NK-92 (cell line): Measurements from ENCODE around the gene CCR3.
"Not testable (repeated sequence)": the region's sequence is repeated elsewhere in the genome, so short reads cannot be mapped to it uniquely, and the experiment has no call there.

ENCODE experiments used
- DNase-seq: peaks from one replicate; lab custom pipeline; 2025; ENCODE audit not compliant: unreplicated experiment; lab: John Stamatoyannopoulos, UW

CCR3 gene

GRCh38 chr3:46242120-46242519 is at the start of gene CCR3:
Gene CCR3 (plus strand): TSS chr3:46242460. CDS start chr3:46265159, 22,699 bp downstream.
- DNase-seq, result no peak

DNA sequence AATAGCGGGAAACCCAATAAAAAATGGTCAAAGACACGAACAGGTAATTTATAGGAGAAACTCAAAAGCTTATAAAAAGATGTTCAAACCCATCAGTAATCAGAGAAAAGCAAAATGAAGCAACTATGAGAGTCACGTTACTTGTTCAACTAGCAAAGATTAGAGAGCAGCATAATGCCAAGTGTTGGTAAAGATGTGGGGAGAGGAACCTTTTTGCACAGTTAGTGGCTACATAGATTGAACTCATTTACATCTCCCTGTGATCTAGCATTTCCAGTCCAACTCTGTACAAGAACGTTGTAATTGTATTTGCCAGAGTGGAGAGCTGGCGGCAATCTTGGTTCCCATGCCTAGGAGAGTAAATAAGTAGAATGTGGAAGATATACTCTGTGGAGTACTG is 49.3 kb upstream of the CCR3 start:
- DNase-seq, result no peak

- no peak for DNase-seq
These were observed 48.8 kb upstream of the CCR3 start for GRCh38 chr3:46193436-46193835.

GRCh38 chr3:46194868-46195553 is 47.2 kb upstream of the CCR3 start:
- no peak for DNase-seq

- no peak for DNase-seq
These were observed 45.9 kb upstream of the CCR3 start for GRCh38 chr3:46196261-46196957.

DNA sequence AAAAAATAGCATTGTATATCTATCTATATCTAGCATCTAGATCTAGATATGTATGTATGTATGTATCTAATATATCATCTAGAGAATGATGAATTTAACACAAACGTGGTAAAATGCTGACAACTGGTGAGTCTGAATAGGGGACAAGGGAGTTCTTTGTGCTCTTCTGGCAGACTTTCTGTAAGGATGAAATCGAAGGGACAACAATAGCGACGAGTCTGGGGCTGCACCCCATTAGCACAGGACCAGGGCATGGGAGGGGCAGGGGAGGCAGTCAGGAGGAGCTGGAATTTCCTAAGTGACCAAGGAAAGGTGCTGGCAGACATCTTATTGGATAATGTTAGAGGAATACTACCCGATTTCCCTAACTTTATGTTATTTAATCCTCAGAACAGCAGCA is 42.0 kb upstream of the CCR3 start:
- no peak for DNase-seq

- no peak for DNase-seq
These were observed 41.5 kb upstream of the CCR3 start for GRCh38 chr3:46200790-46201189.

GRCh38 chr3:46202535-46202934 is 39.7 kb upstream of the CCR3 start:
- DNase-seq, result no peak

DNA sequence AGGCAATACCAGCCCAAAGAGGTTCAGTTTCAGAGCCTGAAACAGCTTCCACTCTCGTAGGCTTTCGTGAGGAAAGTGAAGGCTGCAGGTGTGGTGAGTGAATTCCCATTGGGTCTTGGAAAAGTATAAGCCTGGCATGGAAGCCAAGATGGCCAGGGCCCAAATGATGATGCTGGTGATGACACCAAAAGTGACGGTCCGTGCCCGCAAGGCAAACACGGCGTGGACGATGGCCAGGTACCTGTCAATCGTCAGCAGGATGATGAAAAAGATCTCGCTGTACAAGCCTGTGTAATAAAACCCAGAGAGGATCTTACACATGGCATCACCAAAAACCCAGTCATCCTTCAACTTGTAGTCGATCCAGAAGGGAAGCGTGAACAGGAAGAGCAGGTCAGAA is 38.6 kb upstream of the CCR3 start:
- no peak for DNase-seq

GRCh38 chr3:46205286-46205960 is 36.8 kb upstream of the CCR3 start:
- no peak for DNase-seq

GRCh38 chr3:46206282-46207015 is 35.8 kb upstream of the CCR3 start:
- no peak for DNase-seq

DNA sequence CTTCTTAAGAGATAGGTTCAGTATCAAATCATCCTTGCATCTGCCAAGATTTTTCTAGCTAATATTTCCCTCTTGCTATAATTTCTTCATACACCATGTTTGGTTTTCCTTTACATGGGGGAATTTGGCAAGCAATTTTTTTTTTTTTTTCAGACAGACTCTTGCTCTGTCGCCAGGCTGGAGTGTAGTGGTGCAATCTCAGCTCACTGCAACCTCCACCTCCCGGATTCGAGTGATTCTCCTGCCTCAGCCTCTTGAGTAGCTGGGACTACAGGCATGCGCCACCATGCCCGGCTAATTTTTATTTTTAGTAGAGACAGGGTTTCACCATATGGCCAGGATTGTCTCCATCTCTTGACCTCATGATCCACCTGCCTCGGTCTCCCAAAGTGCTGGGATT is 34.7 kb upstream of the CCR3 start:
- DNase-seq, result not testable (repeated sequence)

- DNase-seq, result no peak
These were observed 34.0 kb upstream of the CCR3 start, which contains the start of gene CCR1 for GRCh38 chr3:46208167-46208704. Gene CCR1 (minus strand): TSS chr3:46208313. CDS start chr3:46204313, 4,000 bp downstream.

GRCh38 chr3:46209053-46209452 is 33.2 kb upstream of the CCR3 start:
- DNase-seq, result no peak

- no peak for DNase-seq
These were observed 32.4 kb upstream of the CCR3 start for GRCh38 chr3:46209746-46210470.

- no peak for DNase-seq
These were observed 30.2 kb upstream of the CCR3 start for GRCh38 chr3:46212101-46212500.

DNA sequence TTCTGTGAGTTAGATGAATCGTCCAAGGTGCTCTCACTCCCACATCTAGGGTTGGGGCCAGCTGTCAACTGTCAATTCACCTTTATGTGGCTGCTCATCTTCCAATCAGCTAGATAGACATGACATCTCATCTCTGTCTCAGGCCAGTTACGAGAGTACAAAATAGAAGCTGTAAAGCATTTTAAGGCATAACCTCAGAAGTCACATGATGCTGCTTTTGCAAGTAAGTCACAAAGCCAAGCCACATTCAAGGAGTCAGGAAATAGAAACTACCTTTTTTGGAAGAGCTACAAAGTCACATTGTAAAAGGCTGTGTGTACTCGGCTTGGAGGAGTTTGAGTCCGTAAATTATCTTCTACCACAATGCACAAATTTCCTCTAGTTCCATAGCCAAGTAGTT is 29.1 kb upstream of the CCR3 start:
- DNase-seq, result no peak

- DNase-seq, result no peak
These were observed 27.4 kb upstream of the CCR3 start for GRCh38 chr3:46214751-46215352.

DNA sequence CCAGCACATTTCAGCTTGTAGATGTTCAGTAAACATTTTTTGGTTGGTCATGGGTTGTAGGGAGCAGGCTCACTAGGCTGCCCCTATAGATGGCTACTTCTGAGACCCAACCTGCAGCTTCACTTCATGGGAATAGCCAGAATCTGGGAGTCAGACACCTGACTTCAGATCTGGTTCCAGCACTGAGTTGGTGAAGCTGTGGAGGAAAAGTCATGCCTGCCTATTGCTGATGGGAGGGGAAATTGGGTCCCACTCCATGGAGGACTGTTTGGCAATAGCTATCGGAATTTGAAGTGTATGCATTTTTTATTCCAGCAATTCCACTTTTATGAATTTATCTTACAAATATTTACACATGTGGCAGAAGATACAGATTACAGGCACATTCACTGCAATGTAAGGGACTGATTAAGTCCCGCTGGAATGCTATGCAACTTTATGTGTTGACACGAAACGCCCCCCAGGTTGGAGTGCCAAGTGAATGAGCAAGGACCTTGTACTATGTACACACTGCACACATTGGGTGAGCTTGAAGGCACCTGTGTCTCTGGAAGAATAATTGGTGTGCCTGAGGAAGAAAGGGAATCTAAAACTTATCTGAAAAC is 26.3 kb upstream of the CCR3 start:
- DNase-seq, result no peak
